GM12878 (cell line): ENCODE results near the gene DAZAP2. TPM values are rescaled to one million over a fixed set of nuclear protein-coding genes. Genes with fewer than 3 reads are reported as not detected.

Experiments
- polyA plus RNA-seq, 11 experiments: library from polyadenylated mRNA; depleted of rRNA in 4 of 11; unstranded in 6 of 11; stranded (reverse) in 5 of 11; fragments of >200 nt; fragmentation: Nextera tagmentation in 4 of 11; fragmentation: Illumina TruSeq in 1 of 11; extraction: Ambion mirVana in 4 of 11; extraction: Trizol in 1 of 11; gene quantifications; 1 replicate in 1 of 11; 2 replicates in 10 of 11; pipeline versions ENCODE4 v1.2.1 to v1.2.3, GENCODE V29; 2011 to 2016; ENCODE audit warnings: inconsistent platforms in 2 of 11, missing spikeins in 2 of 11, low read depth in 1 of 11
- total RNA-seq, 4 experiments: library from RNA; depleted of rRNA in 3 of 4; stranded (reverse); fragments of >200 nt in 3 of 4; fragmentation: Illumina TruSeq in 1 of 4; extraction: Trizol in 1 of 4; gene quantifications; 2 replicates each; pipeline versions ENCODE4 v1.2.1 to v1.2.3, GENCODE V29; 2013 to 2021

The DAZAP2 gene
- total and polyA plus RNA-seq, 10 of the 15 experiments (the other 5 are each of a cell fraction or from before 2014, with no cell fraction given), result 71.0 to 267 (median 158) TPM

Other genes with a start within 250 kb of the DAZAP2 start
Only the 7 nearest of the 10 such genes appear.
- gene CSRNP2, start 155.2 kb upstream of the DAZAP2 start, total RNA-seq (2014; rRNA removed), result 7.9 and 8.3 TPM in 2 replicates
- 4.4 and 5.0 TPM in 2 replicates for gene CSRNP2, start 155.2 kb upstream of the DAZAP2 start, total RNA-seq (2014; rRNA removed; fragmentation: Illumina TruSeq; extraction: Trizol)
- gene CSRNP2, start 155.2 kb upstream of the DAZAP2 start, total RNA-seq (2021), result 9.9 and 12.1 TPM in 2 replicates
- gene CSRNP2, start 155.2 kb upstream of the DAZAP2 start, polyA plus RNA-seq (2011; rRNA removed), result 5.6 and 6.4 TPM in 2 replicates
- gene CSRNP2, start 155.2 kb upstream of the DAZAP2 start, polyA plus RNA-seq (2014; fragmentation: Illumina TruSeq; extraction: Trizol), result 7.8 and 8.8 TPM in 2 replicates
- 1 to 10 TPM; 1.2 to 1.4 TPM for gene CSRNP2, start 155.2 kb upstream of the DAZAP2 start, polyA plus RNA-seq (2014; fragmentation: Nextera tagmentation; extraction: Ambion mirVana)
- gene CSRNP2, start 155.2 kb upstream of the DAZAP2 start, polyA plus RNA-seq (2014; rRNA removed), result 6.1 and 8.1 TPM in 2 replicates
- gene CSRNP2, start 155.2 kb upstream of the DAZAP2 start, polyA plus RNA-seq (2016; fragmentation: Nextera tagmentation; extraction: Ambion mirVana), result 1 to 10 TPM; 4.8 to 6.9 TPM
- 13.4 and 14.0 TPM in 2 replicates for gene TFCP2, start 65.7 kb upstream of the DAZAP2 start, total RNA-seq (2014; rRNA removed)
- gene TFCP2, start 65.7 kb upstream of the DAZAP2 start, total RNA-seq (2014; rRNA removed; fragmentation: Illumina TruSeq; extraction: Trizol), result 13.0 and 13.9 TPM in 2 replicates
- gene TFCP2, start 65.7 kb upstream of the DAZAP2 start, total RNA-seq (2021), result 22.3 and 24.3 TPM in 2 replicates
- 25.1 and 26.3 TPM in 2 replicates for gene TFCP2, start 65.7 kb upstream of the DAZAP2 start, polyA plus RNA-seq (2011; rRNA removed)
- gene TFCP2, start 65.7 kb upstream of the DAZAP2 start, polyA plus RNA-seq (2014; fragmentation: Illumina TruSeq; extraction: Trizol), result 29.7 and 44.0 TPM in 2 replicates
- 1 to 10 TPM; 5.8 to 9.4 TPM for gene TFCP2, start 65.7 kb upstream of the DAZAP2 start, polyA plus RNA-seq (2014; fragmentation: Nextera tagmentation; extraction: Ambion mirVana)
- gene TFCP2, start 65.7 kb upstream of the DAZAP2 start, polyA plus RNA-seq (2014; rRNA removed), result 18.9 and 19.7 TPM in 2 replicates
- gene TFCP2, start 65.7 kb upstream of the DAZAP2 start, polyA plus RNA-seq (2016; fragmentation: Nextera tagmentation; extraction: Ambion mirVana), result 10 to 100 TPM; 12.1 to 15.0 TPM
- gene POU6F1, start 20.8 kb upstream of the DAZAP2 start, total RNA-seq (2014; rRNA removed), result 2.3 and 2.5 TPM in 2 replicates
- gene POU6F1, start 20.8 kb upstream of the DAZAP2 start, total RNA-seq (2014; rRNA removed; fragmentation: Illumina TruSeq; extraction: Trizol), result 0.83 and 1.0 TPM in 2 replicates
- 4.2 and 4.3 TPM in 2 replicates for gene POU6F1, start 20.8 kb upstream of the DAZAP2 start, total RNA-seq (2021)
- gene POU6F1, start 20.8 kb upstream of the DAZAP2 start, polyA plus RNA-seq (2011; rRNA removed), result 0.46 and 1.2 TPM in 2 replicates
- gene POU6F1, start 20.8 kb upstream of the DAZAP2 start, polyA plus RNA-seq (2014; fragmentation: Illumina TruSeq; extraction: Trizol), result 0.87 and 1.1 TPM in 2 replicates
- under 1 TPM; 0.26 to 0.31 TPM for gene POU6F1, start 20.8 kb upstream of the DAZAP2 start, polyA plus RNA-seq (2014; fragmentation: Nextera tagmentation; extraction: Ambion mirVana)
- gene POU6F1, start 20.8 kb upstream of the DAZAP2 start, polyA plus RNA-seq (2014; rRNA removed), result 2.2 TPM in 2 replicates
- 1 to 10 TPM in 1 of 2 experiments, under 1 TPM in 1; 0.86 to 1.4 TPM for gene POU6F1, start 20.8 kb upstream of the DAZAP2 start, polyA plus RNA-seq (2016; fragmentation: Nextera tagmentation; extraction: Ambion mirVana)
- gene SMAGP, start 31.6 kb downstream of the DAZAP2 start, total RNA-seq (2014; rRNA removed), result 1.7 and 3.0 TPM in 2 replicates
- gene SMAGP, start 31.6 kb downstream of the DAZAP2 start, total RNA-seq (2014; rRNA removed; fragmentation: Illumina TruSeq; extraction: Trizol), result 2.6 and 3.2 TPM in 2 replicates
- 3.1 and 4.0 TPM in 2 replicates for gene SMAGP, start 31.6 kb downstream of the DAZAP2 start, total RNA-seq (2021)
- 0.26 and 0.42 TPM in 2 replicates for gene SMAGP, start 31.6 kb downstream of the DAZAP2 start, polyA plus RNA-seq (2011; rRNA removed)
- 7.1 and 8.1 TPM in 2 replicates for gene SMAGP, start 31.6 kb downstream of the DAZAP2 start, polyA plus RNA-seq (2014; fragmentation: Illumina TruSeq; extraction: Trizol)
- 1 to 10 TPM; 5.3 to 6.3 TPM for gene SMAGP, start 31.6 kb downstream of the DAZAP2 start, polyA plus RNA-seq (2014; fragmentation: Nextera tagmentation; extraction: Ambion mirVana)
- gene SMAGP, start 31.6 kb downstream of the DAZAP2 start, polyA plus RNA-seq (2014; rRNA removed), result 3.9 and 4.9 TPM in 2 replicates
- gene SMAGP, start 31.6 kb downstream of the DAZAP2 start, polyA plus RNA-seq (2016; fragmentation: Nextera tagmentation; extraction: Ambion mirVana), result 1 to 10 TPM; 3.8 to 4.5 TPM
- gene BIN2, start 85.3 kb downstream of the DAZAP2 start, total RNA-seq (2014; rRNA removed), result 31.4 and 31.6 TPM in 2 replicates
- gene BIN2, start 85.3 kb downstream of the DAZAP2 start, total RNA-seq (2014; rRNA removed; fragmentation: Illumina TruSeq; extraction: Trizol), result 30.0 and 32.6 TPM in 2 replicates
- gene BIN2, start 85.3 kb downstream of the DAZAP2 start, total RNA-seq (2021), result 26.5 and 28.1 TPM in 2 replicates
- gene BIN2, start 85.3 kb downstream of the DAZAP2 start, polyA plus RNA-seq (2011; rRNA removed), result 22.8 and 24.6 TPM in 2 replicates
- gene BIN2, start 85.3 kb downstream of the DAZAP2 start, polyA plus RNA-seq (2014; fragmentation: Illumina TruSeq; extraction: Trizol), result 38.3 and 42.3 TPM in 2 replicates
- 10 to 100 TPM in 1 of 2 experiments, 1 to 10 TPM in 1; 8.6 to 10.0 TPM for gene BIN2, start 85.3 kb downstream of the DAZAP2 start, polyA plus RNA-seq (2014; fragmentation: Nextera tagmentation; extraction: Ambion mirVana)
- gene BIN2, start 85.3 kb downstream of the DAZAP2 start, polyA plus RNA-seq (2014; rRNA removed), result 36.2 and 36.4 TPM in 2 replicates
- gene BIN2, start 85.3 kb downstream of the DAZAP2 start, polyA plus RNA-seq (2016; fragmentation: Nextera tagmentation; extraction: Ambion mirVana), result 10 to 100 TPM; 42.7 to 42.9 TPM
- gene CELA1, start 107.9 kb downstream of the DAZAP2 start, total RNA-seq (2014; rRNA removed), result not detected in 2 replicates
- not detected in 2 replicates for gene CELA1, start 107.9 kb downstream of the DAZAP2 start, total RNA-seq (2014; rRNA removed; fragmentation: Illumina TruSeq; extraction: Trizol)
- not detected in 2 replicates for gene CELA1, start 107.9 kb downstream of the DAZAP2 start, total RNA-seq (2021)
- gene CELA1, start 107.9 kb downstream of the DAZAP2 start, polyA plus RNA-seq (2011; rRNA removed), result not detected in 2 replicates
- not detected in 2 replicates for gene CELA1, start 107.9 kb downstream of the DAZAP2 start, polyA plus RNA-seq (2014; fragmentation: Illumina TruSeq; extraction: Trizol)
- gene CELA1, start 107.9 kb downstream of the DAZAP2 start, polyA plus RNA-seq (2014; fragmentation: Nextera tagmentation; extraction: Ambion mirVana), result not detected
- gene CELA1, start 107.9 kb downstream of the DAZAP2 start, polyA plus RNA-seq (2014; rRNA removed), result not detected in 2 replicates
- not detected for gene CELA1, start 107.9 kb downstream of the DAZAP2 start, polyA plus RNA-seq (2016; fragmentation: Nextera tagmentation; extraction: Ambion mirVana)
- gene GALNT6, start 152.6 kb downstream of the DAZAP2 start, total RNA-seq (2014; rRNA removed), result 34.6 and 37.2 TPM in 2 replicates
- gene GALNT6, start 152.6 kb downstream of the DAZAP2 start, total RNA-seq (2014; rRNA removed; fragmentation: Illumina TruSeq; extraction: Trizol), result 21.7 and 25.5 TPM in 2 replicates
- gene GALNT6, start 152.6 kb downstream of the DAZAP2 start, total RNA-seq (2021), result 31.5 and 40.4 TPM in 2 replicates
- 8.3 and 16.2 TPM in 2 replicates for gene GALNT6, start 152.6 kb downstream of the DAZAP2 start, polyA plus RNA-seq (2011; rRNA removed)
- gene GALNT6, start 152.6 kb downstream of the DAZAP2 start, polyA plus RNA-seq (2014; fragmentation: Illumina TruSeq; extraction: Trizol), result 26.2 and 26.3 TPM in 2 replicates
- gene GALNT6, start 152.6 kb downstream of the DAZAP2 start, polyA plus RNA-seq (2014; fragmentation: Nextera tagmentation; extraction: Ambion mirVana), result 10 to 100 TPM in 1 of 2 experiments, 1 to 10 TPM in 1; 6.6 to 11.4 TPM
- gene GALNT6, start 152.6 kb downstream of the DAZAP2 start, polyA plus RNA-seq (2014; rRNA removed), result 18.6 and 28.0 TPM in 2 replicates
- 10 to 100 TPM; 18.2 to 21.8 TPM for gene GALNT6, start 152.6 kb downstream of the DAZAP2 start, polyA plus RNA-seq (2016; fragmentation: Nextera tagmentation; extraction: Ambion mirVana)